ENCODE measurements around the gene EIF2B2.

DNA sequence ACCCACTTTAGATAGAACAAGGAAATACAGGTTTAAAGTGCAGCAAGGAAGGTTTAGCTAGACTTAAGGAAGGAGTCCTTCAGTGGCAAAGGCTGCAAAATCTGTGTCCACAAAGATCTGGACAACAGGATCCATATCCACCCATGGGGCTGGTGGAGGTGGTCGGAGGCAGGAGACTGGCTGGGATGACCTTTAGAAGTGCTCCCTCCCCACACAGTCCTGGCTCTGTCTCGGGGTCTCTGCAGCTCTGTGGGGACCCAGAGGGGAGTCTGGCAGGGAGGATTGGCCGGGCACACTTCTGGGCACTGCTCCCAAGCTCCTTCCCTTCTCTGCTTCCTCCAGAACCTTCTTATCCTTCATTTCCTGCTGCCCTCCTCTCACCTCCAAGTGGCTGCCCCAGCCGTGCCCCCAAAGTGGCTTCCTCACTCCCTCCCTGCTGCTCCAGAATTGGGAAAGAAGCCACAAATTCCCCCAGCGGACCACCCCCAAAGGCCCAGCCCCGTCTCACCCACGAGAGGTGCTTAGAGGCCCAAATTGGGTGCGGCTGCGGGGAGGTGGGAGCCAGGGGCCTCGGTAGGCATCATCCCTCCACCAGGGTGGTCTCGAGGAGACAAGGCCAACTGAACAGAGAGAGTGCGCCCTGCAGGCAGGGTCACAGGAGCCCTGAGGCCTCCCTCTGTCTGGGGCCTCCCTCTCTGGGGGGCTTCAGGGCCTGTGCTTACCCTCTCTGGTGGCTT lies 25.4 kb upstream of the EIF2B2 start:
- TF ChIP-seq, protein P1, sequence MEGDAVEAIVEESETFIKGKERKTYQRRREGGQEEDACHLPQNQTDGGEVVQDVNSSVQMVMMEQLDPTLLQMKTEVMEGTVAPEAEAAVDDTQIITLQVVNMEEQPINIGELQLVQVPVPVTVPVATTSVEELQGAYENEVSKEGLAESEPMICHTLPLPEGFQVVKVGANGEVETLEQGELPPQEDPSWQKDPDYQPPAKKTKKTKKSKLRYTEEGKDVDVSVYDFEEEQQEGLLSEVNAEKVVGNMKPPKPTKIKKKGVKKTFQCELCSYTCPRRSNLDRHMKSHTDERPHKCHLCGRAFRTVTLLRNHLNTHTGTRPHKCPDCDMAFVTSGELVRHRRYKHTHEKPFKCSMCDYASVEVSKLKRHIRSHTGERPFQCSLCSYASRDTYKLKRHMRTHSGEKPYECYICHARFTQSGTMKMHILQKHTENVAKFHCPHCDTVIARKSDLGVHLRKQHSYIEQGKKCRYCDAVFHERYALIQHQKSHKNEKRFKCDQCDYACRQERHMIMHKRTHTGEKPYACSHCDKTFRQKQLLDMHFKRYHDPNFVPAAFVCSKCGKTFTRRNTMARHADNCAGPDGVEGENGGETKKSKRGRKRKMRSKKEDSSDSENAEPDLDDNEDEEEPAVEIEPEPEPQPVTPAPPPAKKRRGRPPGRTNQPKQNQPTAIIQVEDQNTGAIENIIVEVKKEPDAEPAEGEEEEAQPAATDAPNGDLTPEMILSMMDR (IDR thresholded peaks at IDR 0.05): no peak
- TF ChIP-seq POLR2A (IDR thresholded peaks at IDR 0.05): no peak

Measured in uterus (tissue), 2 donors.